DMS79 (cell line): ENCODE measurements around the gene PTCH2.
"Not testable (repeated sequence)": the region's sequence is repeated elsewhere in the genome, so short reads cannot be mapped to it uniquely, and the experiment has no call there.

Source experiments
- DNase-seq: peaks from one replicate; lab custom pipeline; 2025; lab: John Stamatoyannopoulos, UW

PTCH2 gene

DNA sequence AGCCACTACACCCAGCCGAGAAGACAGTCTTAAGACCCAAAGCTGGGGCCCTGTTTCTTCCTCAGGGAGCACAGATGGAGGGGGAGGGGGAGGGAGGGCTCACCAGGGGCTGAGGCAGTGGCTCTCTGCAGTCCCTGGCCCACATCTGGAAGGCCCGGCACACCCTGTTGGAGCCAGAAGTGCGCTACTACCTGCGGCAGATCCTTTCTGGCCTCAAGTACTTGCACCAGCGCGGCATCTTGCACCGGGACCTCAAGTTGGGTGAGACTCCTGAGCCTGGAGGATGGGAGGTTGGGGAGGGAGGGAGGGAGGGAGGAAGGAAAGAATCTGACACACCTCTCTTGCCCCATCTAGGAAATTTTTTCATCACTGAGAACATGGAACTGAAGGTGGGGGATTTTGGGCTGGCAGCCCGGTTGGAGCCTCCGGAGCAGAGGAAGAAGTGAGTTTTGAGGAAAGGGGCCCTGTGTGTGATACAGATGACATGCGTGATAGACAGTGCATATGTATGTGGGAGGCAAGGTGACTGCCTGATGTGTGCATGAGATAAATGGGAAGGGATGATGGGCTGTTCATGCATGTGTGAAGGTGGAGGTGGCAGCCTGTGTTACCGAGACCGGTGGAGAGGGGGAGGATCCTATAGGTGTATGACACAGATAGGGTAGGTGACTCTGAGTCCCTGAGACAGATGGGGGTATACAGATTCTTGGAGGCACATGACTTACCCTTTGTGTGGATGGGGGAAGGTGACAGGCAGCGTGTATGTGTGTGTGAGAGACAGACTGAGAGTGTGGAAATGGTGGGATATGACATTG is 41.4 kb downstream of the PTCH2 start:
- DNase-seq = no peak

DNA sequence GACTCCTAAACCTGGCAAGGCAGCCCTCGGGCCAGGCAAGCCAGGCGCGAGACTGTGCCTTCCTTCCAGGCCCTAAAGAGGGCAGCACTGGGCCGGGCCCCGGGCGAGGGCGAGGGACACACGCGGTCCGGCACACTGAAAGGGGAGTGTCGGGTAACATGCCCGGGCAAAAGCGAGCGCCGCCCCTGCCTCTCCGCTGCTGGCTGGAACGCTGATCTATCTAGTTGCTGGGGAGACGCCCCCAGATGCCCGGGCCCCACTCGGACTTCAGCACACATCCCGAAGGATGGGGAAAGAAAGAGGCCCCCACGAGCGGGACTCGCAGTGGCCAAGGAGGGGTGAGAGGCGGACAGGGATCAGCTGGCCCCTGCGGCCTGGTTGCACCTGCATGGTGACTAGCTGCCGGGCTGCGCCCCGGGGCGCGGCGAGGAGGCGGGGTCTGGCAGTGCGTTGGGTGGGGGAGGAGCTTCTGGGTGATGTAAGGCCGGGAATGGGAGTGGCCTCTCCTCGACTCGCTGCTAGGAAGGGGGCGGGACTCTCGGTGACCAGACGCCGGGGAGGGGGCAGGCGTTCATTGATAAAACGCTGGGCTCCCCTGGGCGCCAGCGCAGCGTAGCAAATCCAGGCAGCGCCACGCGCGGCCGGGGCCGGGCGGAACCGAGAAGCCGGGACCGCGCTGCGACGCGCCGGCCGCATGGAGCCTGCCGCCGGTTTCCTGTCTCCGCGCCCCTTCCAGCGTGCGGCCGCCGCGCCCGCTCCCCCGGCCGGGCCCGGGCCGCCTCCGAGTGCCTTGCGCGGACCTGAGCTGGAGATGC is 43.1 kb downstream of the PTCH2 start, which contains the start of gene PLK3:
TSS of gene PLK3 (plus strand) at position 608 of the 815 bp plus-strand sequence. CDS start at position 695, 87 bp downstream.
- peak; percentile 95 for DNase-seq

DNA sequence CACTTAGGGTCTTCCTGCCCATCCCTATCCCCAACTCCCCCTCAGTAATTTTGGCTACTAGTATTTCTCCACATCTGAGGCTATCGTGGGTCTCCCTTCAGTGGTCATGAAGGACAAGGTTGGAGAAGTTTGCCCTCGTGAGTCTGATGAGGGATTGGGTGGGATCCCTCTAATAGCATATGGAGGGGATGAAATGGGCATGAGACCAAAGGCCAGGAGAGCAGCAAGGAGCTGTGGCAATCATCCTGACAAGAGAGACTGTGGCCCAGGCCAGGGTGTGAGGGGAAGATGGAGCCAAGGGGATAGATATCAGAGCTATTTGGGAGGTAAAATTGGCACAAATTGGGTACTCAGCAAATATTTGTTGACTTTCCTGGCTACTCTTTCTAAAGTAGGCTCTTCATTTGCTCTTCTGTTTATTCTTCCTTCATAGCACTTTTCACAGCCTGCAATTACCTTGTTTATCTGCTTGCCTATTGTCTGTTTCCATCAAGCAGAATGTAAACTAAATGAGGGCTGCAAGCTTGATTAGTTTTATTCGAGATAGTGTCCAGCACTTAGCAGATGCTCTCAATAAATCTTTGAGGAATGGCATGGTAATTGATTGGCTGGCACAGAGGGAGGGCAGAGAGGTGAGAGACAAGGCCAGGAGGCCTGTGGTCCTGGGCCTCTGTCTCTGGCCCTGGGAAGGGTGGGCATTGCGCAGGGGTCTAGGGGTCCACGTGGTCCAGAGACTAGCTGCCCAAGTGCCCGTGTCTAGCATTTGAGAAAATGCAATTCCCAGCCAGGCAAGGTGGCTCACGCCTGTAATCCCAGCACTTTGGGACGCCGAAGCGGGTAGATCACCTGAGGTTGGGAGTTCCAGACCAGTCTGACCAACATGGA is 44.3 kb downstream of the PTCH2 start:
- DNase-seq = peak; percentile 65

DNA sequence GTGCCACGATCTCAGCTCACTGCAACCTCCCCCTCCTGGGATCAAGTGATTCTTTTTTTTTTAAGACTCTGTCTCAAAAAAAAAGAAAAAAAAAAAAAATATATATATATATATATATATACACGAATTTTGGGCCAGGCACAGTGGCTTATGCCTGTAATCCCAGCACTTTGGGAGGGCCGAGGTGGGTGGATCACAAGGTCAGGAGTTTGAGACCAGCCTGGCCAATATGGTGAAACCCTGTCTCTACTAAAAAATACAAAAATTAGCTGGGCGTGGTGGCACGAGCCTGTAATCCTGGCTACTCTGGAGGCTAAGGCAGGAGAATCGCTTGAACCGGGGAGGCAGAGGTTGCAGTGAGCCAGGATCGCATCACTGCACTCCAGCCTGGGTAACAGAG is 45.2 kb downstream of the PTCH2 start:
- DNase-seq = not testable (repeated sequence)

DNA sequence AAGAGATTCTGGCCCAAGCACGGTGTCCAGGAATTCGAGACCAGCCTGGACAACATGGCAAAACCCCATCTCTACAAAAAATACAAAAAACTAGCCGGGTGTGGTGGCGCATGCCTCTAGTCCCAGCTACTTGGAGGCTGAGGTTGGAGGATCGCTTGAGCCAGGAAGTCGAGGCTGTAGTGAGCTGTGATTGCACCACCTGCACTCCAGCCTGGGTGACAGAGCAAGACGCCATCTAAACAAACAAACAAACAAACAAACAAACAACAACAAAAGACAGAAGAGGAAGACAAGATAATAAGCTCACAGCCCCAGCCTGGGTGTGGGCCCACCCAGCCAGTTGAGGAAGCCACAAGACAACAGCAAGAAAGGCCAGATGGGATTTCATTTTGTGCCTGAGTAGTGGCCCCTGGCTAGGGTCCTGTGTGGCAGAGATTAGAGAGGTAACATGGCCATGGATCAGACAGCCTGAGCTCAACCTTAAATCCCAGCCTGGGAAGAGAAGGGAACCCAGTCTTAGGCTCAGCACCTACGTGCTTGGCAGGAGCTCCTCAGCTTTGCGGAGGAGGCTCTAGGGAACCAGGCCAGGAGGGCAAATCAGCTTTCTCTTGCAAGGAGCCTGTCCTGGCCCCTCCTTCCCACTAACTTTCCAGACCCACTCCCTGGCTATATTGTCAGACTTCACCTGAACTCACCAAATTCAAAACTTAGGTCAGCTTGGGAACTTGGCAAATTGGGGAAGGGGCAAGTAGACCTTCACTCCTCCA is 50.1 kb downstream of the PTCH2 start:
- no peak for DNase-seq

DNA sequence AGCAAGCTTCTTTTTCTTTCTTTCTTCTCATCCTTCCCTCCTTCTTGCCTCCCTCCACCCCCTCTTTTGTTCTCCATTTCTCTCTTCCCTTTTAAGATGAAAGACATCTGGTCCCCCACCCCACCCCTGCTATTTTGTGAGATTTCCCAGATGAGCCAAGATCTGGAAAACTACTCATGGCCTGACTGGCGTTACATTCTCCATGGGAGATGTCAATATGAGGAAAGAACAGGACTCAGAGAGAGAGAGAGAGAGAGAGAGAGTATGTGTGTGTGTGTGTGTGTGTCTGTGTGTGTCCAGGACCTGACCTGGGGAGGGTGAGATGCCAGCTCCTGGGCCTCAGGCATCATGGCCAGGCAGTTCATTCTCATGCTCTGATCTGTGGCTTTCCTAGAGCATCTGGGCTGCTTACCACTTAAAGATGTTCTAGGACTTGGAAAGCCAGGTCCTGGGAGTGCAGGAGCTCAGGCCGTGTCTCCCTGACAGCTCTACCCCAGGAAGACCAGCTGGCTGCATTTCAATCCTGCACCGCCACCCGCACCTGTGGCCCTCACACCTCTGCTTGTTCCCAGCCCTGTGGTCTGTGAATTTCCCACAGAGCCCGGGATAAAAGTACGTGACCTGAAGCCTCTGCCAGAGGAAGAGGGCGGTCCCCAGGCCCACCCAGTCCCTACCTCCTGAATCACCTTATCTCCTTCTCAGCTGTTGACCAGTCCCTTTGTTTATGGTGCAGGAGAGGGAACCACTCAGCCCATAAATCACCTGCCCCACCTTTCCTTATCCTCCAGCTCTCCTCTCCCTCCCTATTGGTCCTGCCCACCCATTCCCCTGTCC is 51.9 kb downstream of the PTCH2 start:
- DNase-seq = no peak

DNA sequence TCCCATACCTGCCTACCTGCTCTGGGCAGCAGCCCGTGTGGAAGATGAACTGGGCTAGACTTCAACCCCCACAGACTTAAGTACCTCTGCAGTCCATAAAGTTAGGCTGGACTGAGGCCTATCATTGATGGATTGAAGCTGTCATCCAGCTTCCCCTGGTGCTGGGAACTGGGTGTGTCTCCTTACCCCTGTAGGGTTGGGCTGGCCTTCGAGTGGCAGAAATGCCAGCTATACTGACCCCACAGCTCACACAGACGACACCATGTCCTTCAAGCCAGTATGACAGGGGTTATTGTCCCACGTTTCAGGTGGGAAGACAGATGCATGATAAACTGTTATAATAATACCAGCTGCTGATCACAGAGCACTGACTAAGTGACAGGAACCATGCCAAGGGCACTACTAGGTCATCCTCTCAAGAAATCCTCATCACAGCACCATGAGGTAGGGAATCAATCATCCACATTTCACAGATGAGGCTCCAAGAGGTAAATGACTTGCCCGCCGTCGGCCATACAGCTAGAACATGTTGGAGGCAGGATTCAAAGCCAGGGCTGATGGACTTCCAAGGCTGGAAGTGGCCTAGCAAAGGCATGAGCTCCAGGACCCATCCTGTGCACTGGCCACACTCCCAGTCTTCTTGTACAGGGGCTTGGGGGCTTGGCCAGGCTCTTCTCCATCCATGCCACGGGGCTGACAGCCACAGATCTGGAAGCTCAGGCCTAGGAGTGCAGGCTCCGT is 54.8 kb downstream of the PTCH2 start, which contains the start of gene BEST4:
TSS of gene BEST4 (minus strand) at position 51 of the 741 bp plus-strand sequence. CDS start 465 bp downstream, outside the sequence.
- DNase-seq = no peak

DNA sequence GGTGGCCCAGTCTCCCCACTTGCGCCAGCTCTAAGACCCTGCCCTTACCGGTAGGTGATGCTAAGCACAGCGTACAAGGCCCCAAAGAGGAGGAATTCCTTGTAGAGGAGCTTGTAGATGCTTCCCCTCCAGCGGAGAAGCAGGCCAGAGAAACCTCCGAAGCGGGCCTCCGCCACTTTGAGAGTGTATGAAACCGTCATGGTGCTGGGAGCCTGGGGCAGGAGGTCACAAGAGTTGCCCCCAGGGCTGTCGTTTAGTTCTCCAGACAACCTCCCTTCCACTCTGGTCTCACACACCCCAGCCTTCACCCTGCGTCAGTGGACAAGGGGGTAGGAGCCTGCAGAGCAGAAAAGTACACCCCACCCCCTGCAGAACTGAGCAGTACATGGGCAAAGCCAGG is 55.5 kb downstream of the PTCH2 start:
- no peak for DNase-seq

DNA sequence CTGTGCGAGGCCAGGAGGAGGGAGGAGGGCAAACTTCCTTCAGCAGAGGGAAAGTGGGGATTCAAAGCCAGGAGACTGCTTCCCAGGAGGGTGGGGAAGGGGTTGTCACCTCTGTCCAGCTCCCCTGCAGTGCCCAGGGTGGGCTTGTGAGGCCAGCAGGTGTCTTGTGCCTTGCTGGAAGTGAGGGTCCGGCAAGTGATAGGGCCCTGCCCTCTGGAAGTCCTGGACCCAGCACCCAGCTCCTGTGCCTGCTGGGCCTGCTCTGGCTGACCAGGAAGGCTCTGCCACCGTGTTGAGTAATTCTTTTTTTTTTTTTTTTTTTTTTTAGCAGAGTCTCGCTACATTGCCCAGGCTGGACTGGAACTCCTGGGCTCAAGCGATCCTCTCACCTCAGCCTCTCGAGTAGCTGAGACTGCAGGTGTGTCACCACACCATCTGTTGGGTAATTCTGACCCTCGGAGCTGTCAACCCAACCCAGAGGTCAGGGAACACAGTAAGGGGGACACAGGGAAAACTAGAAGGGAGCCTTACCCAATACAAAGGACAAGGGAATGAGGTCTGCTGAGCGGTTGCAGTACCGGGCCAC is 56.1 kb downstream of the PTCH2 start:
- no peak for DNase-seq

DNA sequence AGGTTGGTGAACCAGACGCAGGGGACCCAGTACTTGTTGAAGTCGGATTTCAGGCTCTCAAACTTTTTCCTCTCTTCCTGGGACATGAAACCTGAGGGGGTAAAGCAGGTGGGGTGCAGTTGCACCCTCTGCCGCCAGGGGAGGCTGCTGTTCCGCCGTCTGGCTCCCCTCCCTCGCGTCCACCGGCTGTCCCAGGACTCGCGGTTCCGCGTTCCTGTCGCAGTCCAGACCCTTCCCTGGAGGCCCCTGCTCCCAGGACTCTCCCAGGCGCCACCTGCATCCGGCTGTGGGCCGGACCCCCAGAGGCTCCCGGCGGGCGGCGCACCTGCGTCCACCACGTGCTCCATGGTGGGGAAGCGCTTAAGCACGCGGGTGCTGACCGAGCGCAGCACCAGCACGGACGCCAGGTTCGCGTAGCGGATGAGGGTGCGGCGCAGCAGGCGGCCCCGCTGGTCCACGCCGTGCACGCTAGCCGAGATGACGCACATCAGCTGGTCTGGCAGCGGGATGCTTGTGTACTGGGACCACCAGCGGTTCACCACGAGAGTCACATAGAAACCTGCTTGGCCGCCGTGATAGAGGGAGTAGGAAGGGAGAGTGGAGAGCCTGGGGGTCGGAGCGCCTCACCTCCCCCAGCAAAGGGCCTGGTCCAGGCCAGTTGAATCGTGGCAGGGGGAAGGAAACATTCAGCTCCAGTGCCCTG is 56.8 kb downstream of the PTCH2 start:
- DNase-seq = no peak

DNA sequence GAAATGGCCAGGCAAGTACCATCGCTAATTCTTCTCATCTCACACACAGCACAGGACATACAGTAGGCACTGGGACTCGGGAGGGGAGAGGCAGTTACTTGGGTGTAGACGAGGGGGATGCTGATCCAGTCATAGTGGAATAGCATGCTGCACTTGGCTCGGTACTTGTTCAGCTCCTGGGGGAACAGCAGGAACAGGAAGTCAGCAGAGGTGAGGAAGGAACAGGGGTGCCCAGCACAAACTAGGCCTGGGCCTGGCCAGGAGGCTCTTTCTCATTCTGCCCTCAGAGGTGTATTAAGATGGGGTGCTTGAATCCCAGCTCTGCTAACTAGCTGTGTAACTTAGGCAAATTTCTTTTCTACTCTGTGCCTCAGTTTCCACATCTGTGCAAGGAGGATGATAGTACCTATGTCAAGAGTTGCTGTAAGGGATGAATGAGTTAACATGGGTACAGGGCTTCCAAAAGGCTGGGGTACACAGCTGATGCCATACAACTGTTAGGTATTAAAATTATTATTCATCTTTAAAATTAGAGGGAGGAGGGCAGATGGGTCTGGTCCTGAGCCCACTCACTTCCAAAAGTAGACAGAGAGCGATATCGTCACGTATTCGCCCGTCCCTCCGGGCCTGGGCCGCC is 57.4 kb downstream of the PTCH2 start:
- no peak for DNase-seq

DNA sequence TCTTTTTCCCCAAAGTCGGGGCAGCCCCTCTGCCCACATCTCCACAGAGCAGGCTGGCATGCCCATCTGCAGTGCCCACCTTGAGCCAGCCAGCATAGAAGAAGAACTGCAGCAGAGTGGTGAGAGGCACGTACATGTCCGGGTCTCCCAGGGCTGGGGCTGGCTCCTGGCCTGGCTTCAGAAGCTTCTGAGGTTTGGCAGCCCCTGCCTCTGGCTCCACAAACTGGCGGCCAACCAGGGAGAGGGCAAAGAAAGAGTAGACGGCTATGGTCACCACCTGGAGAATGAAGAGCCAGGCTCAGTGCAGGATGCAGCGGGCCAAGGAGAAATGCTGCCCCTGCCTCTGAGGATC is 58.0 kb downstream of the PTCH2 start:
- no peak for DNase-seq

DNA sequence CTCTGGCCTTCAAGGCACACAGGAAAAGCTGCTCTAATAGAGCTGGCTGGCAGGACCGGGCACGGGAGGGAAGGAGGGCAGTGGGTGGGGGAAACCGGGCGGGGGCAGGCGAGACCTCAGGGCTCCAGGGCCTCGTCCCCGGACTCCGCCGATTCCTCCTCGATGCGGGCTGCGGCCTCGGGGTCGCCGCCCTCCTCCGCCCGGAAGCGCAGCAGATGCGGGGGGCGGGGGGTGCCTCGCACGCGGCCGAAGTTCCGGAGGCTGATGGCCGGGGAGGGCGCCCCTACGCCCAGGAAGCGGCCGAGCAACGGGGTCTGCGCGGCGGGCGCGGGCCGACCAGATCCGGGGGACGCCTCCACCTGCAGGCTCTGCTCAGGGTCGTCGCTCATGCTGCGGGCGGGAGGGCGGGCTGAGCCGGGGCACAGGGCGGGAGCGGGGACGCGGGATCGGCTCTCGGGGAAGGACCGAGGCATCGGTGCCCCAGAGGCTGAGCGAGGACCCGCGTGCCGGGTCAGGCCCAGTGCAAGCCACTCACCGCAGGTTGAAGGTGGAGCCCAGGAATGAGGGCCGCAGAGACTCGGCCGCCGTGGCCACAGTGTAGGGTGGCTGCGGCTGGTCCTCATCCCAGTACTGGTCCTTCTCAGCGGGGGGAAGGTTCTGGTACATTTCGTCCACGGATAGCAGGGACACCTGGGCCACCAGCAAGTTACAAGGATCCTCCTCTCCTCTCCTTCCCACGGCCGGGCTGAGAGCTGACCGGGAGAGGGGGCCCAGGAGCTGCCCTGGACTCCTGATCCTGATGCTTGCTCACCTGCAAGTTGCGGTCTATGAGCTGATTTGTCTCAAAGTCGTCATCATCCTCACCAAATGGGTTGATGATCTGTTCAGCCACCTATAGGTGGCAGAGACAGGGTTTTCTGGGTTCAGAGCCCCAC is 58.7 kb downstream of the PTCH2 start:
- DNase-seq = peak; percentile 31

DNA sequence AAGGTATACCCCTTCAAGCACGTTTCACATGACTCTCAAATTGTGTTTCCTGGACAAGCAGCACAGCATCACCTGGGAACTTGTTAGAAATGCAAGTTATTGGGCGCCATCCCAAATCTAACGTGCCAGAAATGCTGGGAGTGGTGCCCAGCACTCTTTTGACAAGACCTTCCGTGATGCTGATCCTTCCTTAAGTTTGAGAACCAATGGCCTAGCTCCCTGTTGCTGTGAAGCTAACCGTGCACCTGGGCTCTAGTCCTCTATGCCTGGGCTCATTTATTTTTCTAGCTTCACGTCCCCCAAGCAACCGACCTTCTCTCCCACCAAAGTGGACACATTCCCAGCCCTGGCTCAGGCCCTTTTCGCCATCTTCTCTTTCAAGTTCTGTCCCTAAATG is 59.4 kb downstream of the PTCH2 start:
- no peak for DNase-seq

DNA sequence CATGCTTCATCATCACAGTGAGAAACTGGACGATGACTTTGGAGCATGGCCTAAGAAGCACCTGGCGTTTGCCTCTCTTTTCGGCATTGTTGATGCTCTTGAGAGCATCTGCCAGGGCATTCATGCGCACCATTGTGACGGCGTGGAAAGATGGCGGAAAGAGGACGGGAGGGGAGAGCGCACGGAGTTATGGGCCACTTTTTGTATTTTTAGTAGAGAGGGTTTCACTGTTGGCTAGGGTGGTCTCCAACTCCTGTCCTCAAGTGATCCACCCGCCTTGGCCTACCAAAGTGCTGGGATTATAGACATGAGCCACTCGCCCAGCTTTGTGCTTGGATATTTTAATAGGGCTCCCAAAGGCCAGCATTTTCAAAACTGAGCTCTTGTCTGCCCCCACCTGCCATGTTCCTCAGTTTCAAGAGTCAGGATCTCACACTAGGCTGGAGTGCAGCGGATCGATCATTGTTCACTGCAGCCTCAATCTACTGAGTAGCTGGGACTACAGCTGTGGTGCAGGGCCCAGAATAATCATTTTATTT is 62.4 kb downstream of the PTCH2 start:
- no peak for DNase-seq

DNA sequence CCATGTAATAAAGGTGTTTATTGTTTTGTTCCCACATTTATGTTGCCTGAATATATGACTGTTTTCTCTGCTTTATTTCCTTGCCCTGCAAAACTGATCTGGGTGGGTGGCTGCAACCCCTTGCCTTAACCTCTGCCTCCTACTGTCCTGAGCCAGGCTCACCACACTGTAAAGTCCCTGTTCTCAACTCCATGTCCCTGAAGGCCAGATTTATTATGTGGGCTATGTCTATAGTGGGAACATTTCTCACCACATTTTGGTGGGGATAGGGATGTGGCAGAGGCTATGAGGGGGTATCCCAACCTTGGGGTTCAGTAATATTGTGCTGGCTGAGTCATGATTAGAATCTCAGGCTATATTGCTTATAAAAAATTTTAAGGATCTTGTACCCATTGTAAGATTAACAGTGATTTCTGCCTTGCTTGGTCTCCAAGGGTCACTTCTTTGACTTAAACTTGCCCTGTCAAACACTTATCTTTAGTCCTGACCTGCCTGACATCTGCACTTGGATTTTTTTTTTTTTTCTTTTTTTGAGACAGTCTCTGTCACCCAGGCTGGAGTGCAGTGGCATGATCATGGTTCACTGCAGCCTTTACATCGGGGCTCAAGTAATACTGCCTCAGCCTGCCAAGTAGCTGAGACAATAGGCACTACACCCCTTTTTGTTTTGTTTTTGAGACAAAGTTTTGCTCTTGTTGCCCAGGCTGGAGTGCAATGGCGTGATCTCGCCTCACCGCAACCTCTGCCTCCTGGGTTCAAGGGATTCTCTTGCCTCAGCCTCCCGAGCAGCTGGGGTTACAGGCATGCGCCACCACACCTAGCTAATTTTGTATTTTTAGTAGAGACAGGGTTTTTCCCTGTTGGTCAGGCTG is 64.1 kb downstream of the PTCH2 start:
- DNase-seq = no peak
